22Rv1 (cell line): ENCODE measurements around the gene IKBIP.

Experiments used
- ZFX ChIP-seq: fragments of 450-650 bp; IDR thresholded peaks from 2 replicates; pipeline ENCODE4 v1.6.1; 2017; ENCODE audit warnings: antibody characterized with exemption, borderline replicate concordance
- TF ChIP-seq, protein P1 (sequence below): fragments of 450-650 bp; IDR thresholded peaks from 2 replicates; pipeline ENCODE4 v1.5.1; 2017; ENCODE audit warnings: mild to moderate bottlenecking

DNA sequence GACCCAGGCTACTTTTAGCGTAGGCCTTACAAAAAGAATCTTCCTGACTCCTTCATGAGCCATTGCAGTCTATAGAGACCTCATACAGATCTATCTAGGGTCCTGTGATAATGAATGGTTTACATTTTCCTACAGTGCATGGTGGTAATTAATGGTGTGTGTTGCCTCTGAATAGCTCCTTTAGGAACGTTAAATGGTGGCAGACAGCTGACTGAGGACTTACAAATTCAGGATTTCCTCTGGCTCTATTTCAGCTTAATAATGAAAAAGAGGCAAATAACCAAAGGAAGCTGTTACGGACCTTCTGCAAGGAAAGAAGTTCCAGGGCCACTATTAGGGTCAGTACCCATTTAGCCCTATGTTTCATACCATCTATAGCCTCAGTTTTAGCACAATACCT is 5.1 kb downstream of the IKBIP start:
- TF ChIP-seq, protein P1, sequence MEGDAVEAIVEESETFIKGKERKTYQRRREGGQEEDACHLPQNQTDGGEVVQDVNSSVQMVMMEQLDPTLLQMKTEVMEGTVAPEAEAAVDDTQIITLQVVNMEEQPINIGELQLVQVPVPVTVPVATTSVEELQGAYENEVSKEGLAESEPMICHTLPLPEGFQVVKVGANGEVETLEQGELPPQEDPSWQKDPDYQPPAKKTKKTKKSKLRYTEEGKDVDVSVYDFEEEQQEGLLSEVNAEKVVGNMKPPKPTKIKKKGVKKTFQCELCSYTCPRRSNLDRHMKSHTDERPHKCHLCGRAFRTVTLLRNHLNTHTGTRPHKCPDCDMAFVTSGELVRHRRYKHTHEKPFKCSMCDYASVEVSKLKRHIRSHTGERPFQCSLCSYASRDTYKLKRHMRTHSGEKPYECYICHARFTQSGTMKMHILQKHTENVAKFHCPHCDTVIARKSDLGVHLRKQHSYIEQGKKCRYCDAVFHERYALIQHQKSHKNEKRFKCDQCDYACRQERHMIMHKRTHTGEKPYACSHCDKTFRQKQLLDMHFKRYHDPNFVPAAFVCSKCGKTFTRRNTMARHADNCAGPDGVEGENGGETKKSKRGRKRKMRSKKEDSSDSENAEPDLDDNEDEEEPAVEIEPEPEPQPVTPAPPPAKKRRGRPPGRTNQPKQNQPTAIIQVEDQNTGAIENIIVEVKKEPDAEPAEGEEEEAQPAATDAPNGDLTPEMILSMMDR: no peak
- TF ChIP-seq ZFX: no peak
